Activated B cell treated with CpG ODN at 0.5 μM for 24 hours (primary cell): ENCODE data around the gene ETS2. TPM values are rescaled to one million over a fixed set of nuclear protein-coding genes. Genes with fewer than 3 reads are reported as not detected.

Experiments
- ATAC-seq: fragments of 200-7000 bp; cut with Tn5 transposase; one replicate; pipeline ENCODE4 v1.10.0; 2021; ENCODE audit warnings: low read depth, mild to moderate bottlenecking, moderate library complexity
- CTCF ChIA-PET: fragments of 350-600 bp; sonication (Branson Sonifier 250); formaldehyde crosslinking; loops from one replicate; lab custom pipeline; 2021; ENCODE audit warnings: antibody characterized with exemption; lab: Charles Lee
- POLR2A ChIA-PET: fragments of 350-600 bp; sonication (Branson Sonifier 250); formaldehyde crosslinking; loops from one replicate; lab custom pipeline; 2021; ENCODE audit warnings: antibody characterized with exemption; lab: Charles Lee
- DNase-seq: peaks from one replicate; pipeline ENCODE4 v3.0.0; 2022
- H3K27ac Mint-ChIP-seq: one replicate; pipeline ENCODE4 v1.8.0; 2020; ENCODE audit warnings: mixed read lengths
- H3K27me3 Mint-ChIP-seq: one replicate; pipeline ENCODE4 v1.8.0; 2021; ENCODE audit warnings: mixed read lengths
- H3K36me3 Mint-ChIP-seq: one replicate; pipeline ENCODE4 v1.8.0; 2021; ENCODE audit warnings: low read depth, mixed read lengths
- H3K4me1 Mint-ChIP-seq: one replicate; pipeline ENCODE4 v1.8.0; 2021; ENCODE audit warnings: mixed read lengths
- H3K4me3 Mint-ChIP-seq: one replicate; pipeline ENCODE4 v1.8.0; 2020; ENCODE audit warnings: mild to moderate bottlenecking, mixed read lengths
- H3K9me3 Mint-ChIP-seq: one replicate; pipeline ENCODE4 v1.8.0; 2020; ENCODE audit warnings: mixed read lengths
- CTCF ChIP-seq: fragments of 200-600 bp; IDR thresholded peaks from one replicate; pipeline ENCODE4 v1.8.0; 2022; ENCODE audit warnings: antibody characterized with exemption, mild to moderate bottlenecking
- intact Hi-C: fragments of 100-400 bp; cut with micrococcal nuclease; formaldehyde crosslinking; loops from one replicate; pipeline ENCODE4 v1.15.1; 2024
- total RNA-seq: library from RNA; stranded (reverse); gene quantifications from 2 replicates; pipeline ENCODE4 v1.2.3, GENCODE V29; 2022

ETS2 gene
- total RNA-seq, 1 donor from 2014 or later, result 4.4 TPM

DNA sequence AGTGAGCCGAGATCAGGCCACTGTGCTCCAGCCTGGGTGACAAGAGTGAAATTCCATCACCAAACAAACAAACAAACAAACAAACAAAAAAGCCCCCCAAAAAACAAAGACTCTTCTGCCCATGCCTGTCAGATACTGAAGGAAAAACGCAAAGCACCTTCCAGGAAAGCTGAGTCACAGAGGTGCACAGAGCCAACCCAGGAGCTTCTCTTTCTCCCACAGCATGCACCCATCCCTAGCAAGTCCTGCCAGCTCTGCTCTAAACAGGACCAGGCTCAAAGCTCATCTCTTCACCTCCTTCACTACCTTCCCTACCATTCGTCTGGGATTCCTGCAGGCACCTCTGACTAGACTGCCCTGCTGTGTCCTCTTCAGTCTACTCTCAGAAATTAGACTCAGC lies 46.5 kb downstream of the ETS2 start:
- Mint-ChIP-seq H3K27ac (no peak overlapping the region), H3K36me3 (no peaks in the 10 kb centered on the region), H3K4me3 (no peak overlapping the region), H3K4me1 (peaks cover 8% of the 10 kb centered on the region), H3K9me3 (no peaks in the 10 kb centered on the region), H3K27me3 (peaks cover 38% of the 10 kb centered on the region)
- intact Hi-C loops, result no loop called here
- CTCF ChIA-PET, result interaction anchor here (0.7 kb wide), 1 partner anchor 9 kb away, joined by 3 read pairs; no protein-coding TSS in a partner anchor
- POLR2A ChIA-PET, result interaction anchor here (0.6 to 2.5 kb wide), 3 partner anchors 10 to 84 kb away, joined by 3 to 10 read pairs (median 4); no protein-coding TSS in a partner anchor
- no peak for TF ChIP-seq CTCF
- no peak for ATAC-seq
- no peak for DNase-seq

DNA sequence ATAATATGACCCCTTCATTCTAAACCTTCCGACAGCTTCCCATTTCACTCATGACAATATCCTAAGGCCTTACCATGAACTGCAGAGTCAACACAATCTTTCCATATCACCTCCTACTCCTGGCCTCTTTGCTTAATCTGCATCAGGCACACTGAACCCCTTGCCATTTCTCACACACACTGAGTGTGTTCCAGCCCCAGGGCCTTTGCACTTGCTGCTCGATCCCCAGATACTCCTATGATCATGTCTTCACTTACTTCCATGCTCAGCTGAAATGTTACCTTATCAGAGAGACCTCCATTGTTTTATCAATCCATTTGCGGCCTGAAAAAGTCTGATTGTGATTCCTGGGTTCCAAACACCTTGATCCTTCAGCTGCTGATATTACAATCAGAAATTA lies 47.0 kb downstream of the ETS2 start:
- H3K27me3 Mint-ChIP-seq, result peaks cover 38% of the 10 kb centered on the region
- CTCF ChIA-PET, result no interaction called here
- intact Hi-C loops, result loop anchor here (1.0 kb wide), 1 partner anchor 10 kb away; no protein-coding TSS in a partner anchor
- H3K4me1 Mint-ChIP-seq, result peaks cover 8% of the 10 kb centered on the region
- ATAC-seq, result no peak
- POLR2A ChIA-PET, result interaction anchor here (1.3 to 2.5 kb wide), 2 partner anchors 10 to 21 kb away, joined by 4 to 10 read pairs; no protein-coding TSS in a partner anchor
- no peak overlapping the region for H3K4me3 Mint-ChIP-seq
- TF ChIP-seq CTCF, result no peak
- H3K9me3 Mint-ChIP-seq, result no peaks in the 10 kb centered on the region
- H3K36me3 Mint-ChIP-seq, result no peaks in the 10 kb centered on the region
- H3K27ac Mint-ChIP-seq, result no peak overlapping the region
- DNase-seq, result no peak

- H3K27me3 Mint-ChIP-seq, result peaks cover 40% of the 10 kb centered on the region
- no peak for TF ChIP-seq CTCF
- H3K27ac Mint-ChIP-seq, result no peak overlapping the region
- DNase-seq (no peak), ATAC-seq (peak; percentile 95)
- no peak overlapping the region for H3K4me3 Mint-ChIP-seq
- H3K9me3 Mint-ChIP-seq, result no peaks in the 10 kb centered on the region
- intact Hi-C loops, result loop anchor here (1.0 kb wide), 1 partner anchor 9 kb away; no protein-coding TSS in a partner anchor
- CTCF ChIA-PET, result no interaction called here
- H3K4me1 Mint-ChIP-seq, result peaks cover 8% of the 10 kb centered on the region
- H3K36me3 Mint-ChIP-seq, result no peaks in the 10 kb centered on the region
- POLR2A ChIA-PET, result interaction anchor here (0.7 to 2.5 kb wide), 3 partner anchors 9 to 22 kb away, joined by 3 to 10 read pairs (median 4); no protein-coding TSS in a partner anchor
Measured at GRCh38 chr21:38853421-38853919, 47.7 kb downstream of the ETS2 start.

DNA sequence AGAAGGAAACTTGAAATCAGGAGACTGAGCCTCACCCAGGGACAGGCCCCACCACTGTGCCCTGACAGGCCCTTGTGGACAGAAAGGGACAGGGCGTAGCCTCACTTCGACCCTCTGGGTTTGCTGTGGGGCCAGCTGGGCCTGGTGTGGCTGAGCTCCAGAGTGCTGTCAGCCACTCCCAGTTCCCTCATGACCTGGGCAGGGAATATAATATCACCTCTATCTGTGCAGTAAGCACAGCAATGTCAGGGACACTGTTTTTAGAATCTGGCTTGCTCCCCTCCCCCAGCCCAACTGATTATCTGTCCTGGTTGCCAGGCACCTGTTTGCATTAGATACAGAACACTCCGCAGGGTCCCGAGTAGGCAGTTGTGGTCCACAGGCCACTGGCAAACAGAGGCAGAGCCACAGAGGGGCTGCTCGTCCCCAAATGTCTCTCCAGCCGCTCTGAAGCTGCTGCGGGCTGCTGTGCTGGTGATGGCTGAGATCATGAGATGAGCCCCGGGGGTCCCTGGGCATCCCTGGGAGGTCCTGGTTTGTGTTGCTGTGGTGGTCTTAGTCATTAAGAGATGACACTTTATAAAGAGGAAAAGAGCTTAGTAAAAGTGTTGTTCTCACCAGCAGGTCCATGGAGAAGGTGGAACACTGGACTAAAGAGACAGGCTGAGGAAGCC lies 51.6 kb downstream of the ETS2 start:
- ChIA-PET POLR2A (no interaction called here), CTCF (no interaction called here)
- ATAC-seq, result no peak
- intact Hi-C loops, result no loop called here
- Mint-ChIP-seq H3K4me1 (peaks cover 23% of the 10 kb centered on the region), H3K9me3 (no peaks in the 10 kb centered on the region), H3K27ac (no peak overlapping the region), H3K4me3 (no peak overlapping the region), H3K36me3 (no peaks in the 10 kb centered on the region), H3K27me3 (peaks cover 45% of the 10 kb centered on the region)
- TF ChIP-seq CTCF, result no peak
- no peak for DNase-seq

DNA sequence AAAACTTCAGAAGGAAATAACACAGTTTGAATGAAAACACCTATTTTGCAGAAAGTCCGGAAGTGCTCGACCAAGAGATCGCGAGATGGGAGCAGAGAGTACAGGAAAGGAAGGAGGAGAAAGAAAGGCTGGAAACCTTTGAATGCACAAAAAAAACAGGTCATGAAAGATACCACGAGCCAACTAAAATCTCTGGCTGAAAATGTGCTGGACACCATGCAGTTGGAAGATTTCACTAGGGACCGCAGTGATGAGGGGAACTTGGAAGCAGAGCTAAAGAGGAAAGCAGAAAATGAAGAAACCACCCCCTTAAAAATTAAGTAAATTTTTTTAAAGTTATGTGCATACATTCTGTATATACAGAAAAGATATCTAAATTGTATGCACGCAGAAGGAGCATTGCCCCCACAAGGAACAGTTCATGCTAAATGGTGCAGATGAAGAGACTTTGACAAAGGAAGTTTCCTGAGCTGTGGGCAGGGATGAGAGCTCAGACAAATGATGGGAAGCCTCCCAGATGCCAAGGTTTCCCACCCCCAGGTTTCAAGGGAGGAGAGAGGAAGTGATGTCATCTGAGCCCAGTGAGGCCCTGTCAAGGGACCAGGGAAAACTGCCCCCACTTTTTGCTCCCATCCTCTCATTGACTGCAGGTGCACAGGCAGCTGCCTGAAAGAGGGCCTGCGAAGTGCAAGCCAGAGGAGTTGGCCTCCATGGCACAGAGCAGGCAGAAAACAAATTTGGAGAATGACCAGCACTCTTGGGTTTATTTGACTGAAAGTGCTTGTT lies 52.5 kb downstream of the ETS2 start:
- no peaks in the 10 kb centered on the region for H3K36me3 Mint-ChIP-seq
- intact Hi-C loops, result no loop called here

More for the DNA sequence above, 52.5 kb downstream of the ETS2 start:
- no peak for ATAC-seq
- peaks cover 32% of the 10 kb centered on the region for H3K4me1 Mint-ChIP-seq
- no peak overlapping the region for H3K4me3 Mint-ChIP-seq
- ChIA-PET POLR2A (no interaction called here), CTCF (no interaction called here)
- peaks cover 41% of the 10 kb centered on the region for H3K27me3 Mint-ChIP-seq
- DNase-seq, result no peak
- no peaks in the 10 kb centered on the region for H3K9me3 Mint-ChIP-seq
- H3K27ac Mint-ChIP-seq, result no peak overlapping the region
- TF ChIP-seq CTCF, result no peak
